Stimulated activated CD4-positive, alpha-beta T cell treated with anti-CD3 and anti-CD28 coated beads, Interleukin-1b, Interleukin-23, amount 100 ng/mL, for 1 hour (primary cell): ENCODE results near the gene PRKAR2A.
A peak's percentile ranks its signal among the peaks of the same experiment; 100 is the strongest.
"Not testable (repeated sequence)": the region's sequence is repeated elsewhere in the genome, so short reads cannot be mapped to it uniquely, and the experiment has no call there.

ENCODE experiments used
- DNase-seq, 2 donors: peaks; one replicate each; pipeline ENCODE4 v3.0.0-alpha.2; 2020; ENCODE audit warnings: low read depth in 2 of 2

The PRKAR2A gene

GRCh38 chr3:48733752-48734518 is 113.7 kb downstream of the PRKAR2A start:
- DNase-seq, result not testable (repeated sequence)

- DNase-seq, result no peak
Observed at GRCh38 chr3:48727511-48727910, 120.2 kb downstream of the PRKAR2A start.

GRCh38 chr3:48725185-48725855 is 122.4 kb downstream of the PRKAR2A start:
- not testable (repeated sequence) for DNase-seq

- no peak for DNase-seq
Observed at GRCh38 chr3:48723725-48724124, 123.9 kb downstream of the PRKAR2A start.

- not testable (repeated sequence) for DNase-seq
Observed at GRCh38 chr3:48723293-48723692, 124.4 kb downstream of the PRKAR2A start.

GRCh38 chr3:48716982-48717746 is 130.5 kb downstream of the PRKAR2A start, which contains the start of gene IP6K2:
Gene IP6K2 (minus strand): TSS chr3:48717221. CDS start chr3:48695291, 21,930 bp downstream.
- peak; percentile 97 to 99 for DNase-seq

- no peak for DNase-seq
Observed at GRCh38 chr3:48716508-48716981, 131.1 kb downstream of the PRKAR2A start.

GRCh38 chr3:48715174-48715800 is 132.4 kb downstream of the PRKAR2A start:
- DNase-seq, result no peak

GRCh38 chr3:48711727-48712126 is 135.9 kb downstream of the PRKAR2A start:
- DNase-seq, result no peak

GRCh38 chr3:48709051-48709461 is 138.6 kb downstream of the PRKAR2A start:
- no peak for DNase-seq

GRCh38 chr3:48708481-48708889 is 139.2 kb downstream of the PRKAR2A start:
- DNase-seq, result no peak

GRCh38 chr3:48707157-48707556 is 140.5 kb downstream of the PRKAR2A start:
- no peak for DNase-seq

- DNase-seq, result no peak
Observed at GRCh38 chr3:48702320-48702920, 145.3 kb downstream of the PRKAR2A start.

- no peak for DNase-seq
Observed at GRCh38 chr3:48700731-48701405, 146.8 kb downstream of the PRKAR2A start.

- no peak for DNase-seq
Observed at GRCh38 chr3:48698891-48699290, 148.8 kb downstream of the PRKAR2A start.

- no peak for DNase-seq
Observed at GRCh38 chr3:48697952-48698351, 149.7 kb downstream of the PRKAR2A start.

- DNase-seq, result no peak
Observed at GRCh38 chr3:48696601-48697000, 151.1 kb downstream of the PRKAR2A start.
